NT2/D1 (cell line): ENCODE data around the gene METTL1.

Experiments used
- DNase-seq: peaks from one replicate; pipeline ENCODE4 v3.0.0-alpha.2; 2011; ENCODE audit warnings: low read depth, low spot score
- H3K27me3 ChIP-seq: 2 replicates; pipeline ENCODE4 v1.6.0; 2011; ENCODE audit warnings: mild to moderate bottlenecking; ENCODE audit not compliant: insufficient read length, insufficient read depth
- H3K36me3 ChIP-seq: 2 replicates; pipeline ENCODE4 v1.6.1; 2011; ENCODE audit warnings: mild to moderate bottlenecking, low read length, mixed read lengths; ENCODE audit not compliant: insufficient read depth, insufficient read length
- H3K4me1 ChIP-seq: 2 replicates; pipeline ENCODE4 v1.5.1; 2011; ENCODE audit not compliant: insufficient read depth, insufficient read length
- H3K4me3 ChIP-seq: 2 replicates; pipeline ENCODE4 v1.5.1; 2011; ENCODE audit warnings: low read depth; ENCODE audit not compliant: insufficient read length
- H3K9ac ChIP-seq: 2 replicates; pipeline ENCODE4 v1.6.0; 2011; ENCODE audit warnings: low read depth; ENCODE audit not compliant: insufficient read length
- H3K9me3 ChIP-seq: 2 replicates; pipeline ENCODE4 v1.5.1; 2011; ENCODE audit warnings: mild to moderate bottlenecking, low read length; ENCODE audit not compliant: insufficient read depth
- SUZ12 ChIP-seq: IDR thresholded peaks from 2 replicates; pipeline ENCODE4 v1.6.1; 2011; ENCODE audit not compliant: insufficient read length, insufficient read depth; ENCODE audit errors: extremely low read depth
- YY1 ChIP-seq: IDR thresholded peaks from 2 replicates; pipeline ENCODE4 v1.6.1; 2011; ENCODE audit not compliant: insufficient read length, insufficient read depth
- ZNF274 ChIP-seq: IDR thresholded peaks from 2 replicates; pipeline ENCODE4 v1.6.1; 2011; ENCODE audit warnings: mild to moderate bottlenecking, low read depth, low read length

The METTL1 gene

GRCh38 chr12:57719777-57720605, 51.9 kb downstream of the METTL1 start:
- Histone ChIP-seq H3K27me3 (peaks cover 6% of the 10 kb centered on the region), H3K36me3 (peaks cover 63% of the 10 kb centered on the region), H3K4me3 (no peak overlapping the region), H3K9me3 (no peaks in the 10 kb centered on the region), H3K9ac (no peak overlapping the region), H3K4me1 (no peaks in the 10 kb centered on the region)
- DNase-seq: no peak
- TF ChIP-seq ZNF274 (no peak), SUZ12 (no peak), YY1 (no peak)

DNA sequence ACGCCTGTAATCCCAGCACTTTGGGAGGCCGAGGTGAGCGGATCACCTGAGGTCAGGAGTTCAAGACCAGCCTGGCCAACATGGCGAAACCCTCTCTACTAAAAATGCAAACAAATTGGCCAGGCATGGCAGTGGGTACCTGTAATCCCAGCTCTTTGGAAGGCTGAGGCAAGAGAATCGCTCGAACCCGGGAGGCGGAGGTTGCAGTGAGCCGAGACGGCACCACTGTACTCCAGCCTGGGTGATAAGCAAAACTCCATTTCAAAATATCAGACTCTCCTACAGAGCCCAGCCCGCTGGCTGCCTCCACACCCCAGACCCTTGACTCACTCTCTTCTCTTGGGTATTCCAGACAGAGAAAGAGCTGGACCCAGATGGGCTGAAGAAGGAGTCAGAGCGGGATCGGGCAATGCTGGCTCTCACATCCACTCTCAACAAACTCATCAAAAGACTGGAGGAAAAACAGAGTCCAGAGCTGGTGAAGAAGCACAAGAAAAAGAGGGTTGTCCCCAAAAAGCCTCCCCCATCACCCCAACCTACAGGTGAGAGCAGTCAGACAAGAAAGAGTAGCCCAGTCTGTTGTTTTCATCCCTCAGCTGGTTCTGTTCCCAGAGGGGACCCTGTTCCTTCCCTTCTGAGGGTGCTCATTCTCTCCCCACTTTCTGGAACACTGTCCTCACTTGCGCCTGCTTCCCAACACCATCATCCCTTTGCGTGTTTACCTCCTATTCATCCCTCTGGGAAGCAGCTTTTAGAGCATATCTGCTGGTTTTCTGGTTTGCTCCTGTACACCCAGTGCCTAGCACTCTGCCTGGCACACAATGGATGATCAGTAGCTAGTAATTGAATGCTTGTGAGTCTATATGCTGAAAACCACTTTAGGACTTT, 53.0 kb downstream of the METTL1 start:
- Histone ChIP-seq H3K36me3 (peaks cover 63% of the 10 kb centered on the region), H3K4me1 (no peaks in the 10 kb centered on the region), H3K4me3 (no peak overlapping the region), H3K9ac (no peak overlapping the region), H3K27me3 (no peaks in the 10 kb centered on the region), H3K9me3 (no peaks in the 10 kb centered on the region)
- TF ChIP-seq YY1: no peak
- TF ChIP-seq SUZ12: no peak
- TF ChIP-seq ZNF274: no peak
- no peak for DNase-seq
